Measurements from ENCODE around the gene MLPH. TPM values are rescaled to one million over a fixed set of nuclear protein-coding genes. Genes with fewer than 3 reads are reported as not detected.

The MLPH gene
- total and polyA plus RNA-seq, 2 of the 13 experiments (the other 11 are each of a cell fraction or from before 2014, with no cell fraction given) = 0.12 TPM; not detected in 1

DNA sequence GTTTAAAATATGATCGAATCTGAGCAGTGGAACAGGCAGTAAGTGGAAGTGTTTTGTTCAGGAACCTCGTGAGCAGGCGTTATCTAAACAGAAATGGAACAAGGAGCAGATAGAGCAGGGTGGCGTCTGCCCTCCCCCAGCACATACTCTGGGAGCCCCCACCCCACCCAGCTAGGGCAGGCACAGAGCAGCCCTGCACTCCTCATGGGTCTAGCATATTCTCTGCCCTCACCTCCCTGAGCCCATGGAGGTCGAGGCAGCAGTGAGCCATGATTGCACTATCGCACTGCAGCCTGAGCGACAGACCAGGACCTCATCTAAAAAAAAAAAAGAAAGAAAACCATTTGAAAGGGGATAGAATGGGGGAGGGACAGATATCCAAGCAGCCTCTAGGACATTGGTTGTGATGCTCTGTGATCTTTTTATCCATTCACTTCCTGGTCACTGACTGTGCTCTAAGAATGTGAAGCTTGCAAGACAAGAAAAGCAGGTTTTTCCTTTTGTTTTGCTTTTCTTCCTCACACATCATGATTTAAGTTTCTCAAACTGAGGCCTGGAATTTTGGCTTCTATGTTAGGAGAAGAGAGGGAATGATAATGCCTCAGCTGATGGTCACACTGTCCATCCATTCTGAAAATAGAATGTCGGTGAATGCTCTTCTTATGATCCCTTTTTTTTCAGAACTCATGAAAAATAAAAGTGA, 3.1 kb downstream of the MLPH start:
- H3K79me2 ChIP-seq (ENCODE audit: insufficient read depth, low read length) = no peaks in the 10 kb centered on the region
- DNase-seq (ENCODE audit: low spot score) = no peak
- no TSS peak for BruUV-seq (replicated peaks)
- ChIA-PET POLR2A (no interaction called here), CTCF (ENCODE audit: low intra/inter-chr PET ratio, low total read pairs) (no interaction called here)
- no peaks in the 10 kb centered on the region for H4K20me1 ChIP-seq (ENCODE audit: insufficient read depth, low read length)
- in situ Hi-C loops (cut with HindIII; ENCODE audit: extremely low pct_ligation_motif_present, low pct_unique_long_range_greater_than_20kb) (no loop called here), intact Hi-C loops (cut with micrococcal nuclease; ENCODE audit: unreplicated experiment) (no loop called here)
- H3K27ac ChIP-seq (ENCODE audit: extremely low read length, insufficient read depth, low read length) = no peak overlapping the region
- no peaks in the 10 kb centered on the region for H3K4me1 ChIP-seq (ENCODE audit: insufficient read depth, low read length)
- no peak overlapping the region for H3K9ac ChIP-seq (ENCODE audit: insufficient read depth, low read depth, low read length)
- no peaks in the 10 kb centered on the region for H3K36me3 ChIP-seq (replicated peaks in 1 of 2; ENCODE audit: control insufficient read depth in 1 of 2, insufficient read depth in 2 of 2, low read length in 2 of 2)
- no peak overlapping the region for H3K4me3 ChIP-seq (replicated peaks in 1 of 3; ENCODE audit: insufficient read depth in 1 of 3, low read depth in 2 of 3, low read length in 3 of 3)
- H3K27me3 ChIP-seq (ENCODE audit: control insufficient read depth in 1 of 2, insufficient read depth in 2 of 2, low read length in 2 of 2) = peaks cover 2 to 45% of the 10 kb centered on the region in 2 experiments; a peak in 3 of 5 replicates
- WGBS (ENCODE audit: low lambda C conversion rate) = 29% methylated on average over 8 of the region's 8 CpGs
- TF ChIP-seq ELF4 (CRISPR knock-in tag; IDR thresholded peaks at IDR 0.05; ENCODE audit: borderline replicate concordance) = no peak
- no peak for TF ChIP-seq ZNF569 (CRISPR knock-in tag; IDR thresholded peaks at IDR 0.05; ENCODE audit: borderline replicate concordance)
- no peak for TF ChIP-seq PATZ1 (CRISPR knock-in tag; IDR thresholded peaks at IDR 0.05)
- no peak for TF ChIP-seq ZNF563 (CRISPR knock-in tag; IDR thresholded peaks at IDR 0.05)
- no peak for TF ChIP-seq ZNF354B (CRISPR knock-in tag; IDR thresholded peaks at IDR 0.05)
- no peak for TF ChIP-seq ZNF430 (CRISPR knock-in tag; IDR thresholded peaks at IDR 0.05)
- TF ChIP-seq SMC3 (IDR thresholded peaks at IDR 0.05; ENCODE audit: low read length) = no peak
- TF ChIP-seq SIN3B (IDR thresholded peaks at IDR 0.05; ENCODE audit: low read length) = no peak
- TF ChIP-seq SIN3A (IDR thresholded peaks at IDR 0.05; ENCODE audit: borderline replicate concordance, low read depth, low read length) = no peak
- no peak for TF ChIP-seq PHB2 (IDR thresholded peaks at IDR 0.05; ENCODE audit: partially characterized antibody)
- no peak for TF ChIP-seq ZNF136 (CRISPR knock-in tag; IDR thresholded peaks at IDR 0.05; ENCODE audit: low read depth)
- TF ChIP-seq TBP (CRISPR knock-in tag; IDR thresholded peaks at IDR 0.05) = no peak
- TF ChIP-seq, protein P1, sequence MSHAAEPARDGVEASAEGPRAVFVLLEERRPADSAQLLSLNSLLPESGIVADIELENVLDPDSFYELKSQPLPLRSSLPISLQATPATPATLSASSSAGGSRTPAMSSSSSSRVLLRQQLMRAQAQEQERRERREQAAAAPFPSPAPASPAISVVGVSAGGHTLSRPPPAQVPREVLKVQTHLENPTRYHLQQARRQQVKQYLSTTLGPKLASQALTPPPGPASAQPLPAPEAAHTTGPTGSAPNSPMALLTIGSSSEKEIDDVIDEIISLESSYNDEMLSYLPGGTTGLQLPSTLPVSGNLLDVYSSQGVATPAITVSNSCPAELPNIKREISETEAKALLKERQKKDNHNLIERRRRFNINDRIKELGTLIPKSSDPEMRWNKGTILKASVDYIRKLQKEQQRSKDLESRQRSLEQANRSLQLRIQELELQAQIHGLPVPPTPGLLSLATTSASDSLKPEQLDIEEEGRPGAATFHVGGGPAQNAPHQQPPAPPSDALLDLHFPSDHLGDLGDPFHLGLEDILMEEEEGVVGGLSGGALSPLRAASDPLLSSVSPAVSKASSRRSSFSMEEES (CRISPR knock-in tag; IDR thresholded peaks at IDR 0.05) = no peak
- no peak for TF ChIP-seq NFIB (CRISPR knock-in tag; IDR thresholded peaks at IDR 0.05; ENCODE audit: borderline replicate concordance)
- no peak for TF ChIP-seq ZNF34 (CRISPR knock-in tag; IDR thresholded peaks at IDR 0.05; ENCODE audit: borderline replicate concordance)
- TF ChIP-seq GFI1 (CRISPR knock-in tag; IDR thresholded peaks at IDR 0.05; ENCODE audit: borderline replicate concordance) = no peak
- no peak for TF ChIP-seq MTERF4 (CRISPR knock-in tag; IDR thresholded peaks at IDR 0.05)
- TF ChIP-seq ZNF589 (CRISPR knock-in tag; conservative IDR thresholded peaks at IDR 0.05) = no peak
- no peak for TF ChIP-seq HOXD1 (CRISPR knock-in tag; IDR thresholded peaks at IDR 0.05)
- H3K4me2 ChIP-seq (ENCODE audit: low read depth, low read length) = no peak overlapping the region
- H2AFZ ChIP-seq (ENCODE audit: low read length) = no peak overlapping the region
- H3K9me3 ChIP-seq (ENCODE audit: low read length) = peaks cover 29% of the 10 kb centered on the region
- ATAC-seq = no peak
- FAIRE-seq = no peak
